Fibroblast of lung (primary cell): ENCODE measurements around the gene SHFL. TPM values are rescaled to one million over a fixed set of nuclear protein-coding genes. Genes with fewer than 3 reads are reported as not detected.

Experiments
- DNase-seq, 2 donors: peaks; one replicate each; pipeline versions ENCODE4 v3.0.0 to v3.0.0-alpha.2; 2010; ENCODE audit warnings: low read depth in 2 of 2
- H2AFZ ChIP-seq: 2 replicates; pipeline ENCODE4 v1.5.1; 2012; ENCODE audit warnings: low read length, control low read depth, inconsistent platforms
- H3K27ac ChIP-seq: 2 replicates; pipeline ENCODE4 v1.5.1; 2011; ENCODE audit warnings: low read length, control low read depth; ENCODE audit not compliant: insufficient read depth
- H3K27me3 ChIP-seq: 2 replicates; pipeline ENCODE4 v1.5.1; 2011; ENCODE audit warnings: mild to moderate bottlenecking, low read length; ENCODE audit not compliant: control insufficient read depth, insufficient read depth
- H3K36me3 ChIP-seq: 2 replicates; pipeline ENCODE4 v1.5.1; 2011; ENCODE audit warnings: low read length; ENCODE audit not compliant: control insufficient read depth, insufficient read depth
- H3K4me1 ChIP-seq: 2 replicates; pipeline ENCODE4 v1.5.1; 2011; ENCODE audit warnings: low read length; ENCODE audit not compliant: control insufficient read depth, insufficient read depth; ENCODE audit errors: extremely low read depth
- H3K4me2 ChIP-seq: 2 replicates; pipeline ENCODE4 v1.5.1; 2011; ENCODE audit warnings: low read length, control low read depth; ENCODE audit not compliant: insufficient read depth; ENCODE audit errors: extremely low read depth
- H3K4me3 ChIP-seq, 4 experiments: fragments of 200-600 bp in 1 of 4; sonication (generic) in 1 of 4; replicated peaks in 1 of 4; 2 replicates each; pipeline ENCODE4 v1.5.1; 2011 to 2016; ENCODE audit warnings: low read length in 4 of 4, low read depth in 3 of 4, mild to moderate bottlenecking in 3 of 4, control low read depth in 2 of 4, inconsistent platforms in 1 of 4, mixed read lengths in 1 of 4; ENCODE audit not compliant: insufficient read depth in 1 of 4; ENCODE audit errors: control extremely low read depth in 1 of 4
- H3K79me2 ChIP-seq: 2 replicates; pipeline ENCODE4 v1.5.1; 2012; ENCODE audit warnings: mild to moderate bottlenecking, low read length, inconsistent platforms; ENCODE audit not compliant: control insufficient read depth, insufficient read depth
- H3K9ac ChIP-seq: 2 replicates; pipeline ENCODE4 v1.5.1; 2011; ENCODE audit warnings: mild to moderate bottlenecking, low read length, control low read depth; ENCODE audit not compliant: insufficient read depth
- H3K9me3 ChIP-seq: 2 replicates; pipeline ENCODE4 v1.5.1; 2012; ENCODE audit warnings: low read depth, low read length; ENCODE audit not compliant: control insufficient read depth, insufficient read depth
- H4K20me1 ChIP-seq: 2 replicates; pipeline ENCODE4 v1.5.1; 2011; ENCODE audit warnings: low read length; ENCODE audit not compliant: control insufficient read depth, insufficient read depth; ENCODE audit errors: extremely low read depth
- EZH2 ChIP-seq: IDR thresholded peaks from 2 replicates; pipeline ENCODE4 v1.5.1; 2012; ENCODE audit warnings: low read length, control low read depth, mild to moderate bottlenecking; ENCODE audit errors: missing control alignments
- polyA plus RNA-seq, 2 donors: library from polyadenylated mRNA; depleted of rRNA in 1 of 2; stranded (reverse) in 1 of 2; unstranded in 1 of 2; fragments of >200 nt; gene quantifications; 2 replicates each; pipeline ENCODE4 v1.2.1, GENCODE V29; 2011 to 2012; ENCODE audit warnings: missing spikeins in 1 of 2
- total RNA-seq: library from RNA; depleted of rRNA; stranded (reverse); fragments of >200 nt; gene quantifications from 2 replicates; pipeline ENCODE4 v1.2.1, GENCODE V29; 2014
- TF ChIP-seq, protein P1 (sequence below), 2 donors: IDR thresholded peaks in 1 of 2; conservative IDR thresholded peaks in 1 of 2; 1 replicate in 1 of 2; 2 replicates in 1 of 2; pipeline ENCODE4 v1.5.1; 2011 to 2012; ENCODE audit warnings: low read length in 2 of 2, control low read depth in 1 of 2, inconsistent platforms in 1 of 2, low read depth in 1 of 2, mild to moderate bottlenecking in 1 of 2

Gene SHFL
- total and polyA plus RNA-seq, 2 donors (not counting 1 experiment from before 2014, with no cell fraction given): 29.0 to 29.4 TPM

DNA sequence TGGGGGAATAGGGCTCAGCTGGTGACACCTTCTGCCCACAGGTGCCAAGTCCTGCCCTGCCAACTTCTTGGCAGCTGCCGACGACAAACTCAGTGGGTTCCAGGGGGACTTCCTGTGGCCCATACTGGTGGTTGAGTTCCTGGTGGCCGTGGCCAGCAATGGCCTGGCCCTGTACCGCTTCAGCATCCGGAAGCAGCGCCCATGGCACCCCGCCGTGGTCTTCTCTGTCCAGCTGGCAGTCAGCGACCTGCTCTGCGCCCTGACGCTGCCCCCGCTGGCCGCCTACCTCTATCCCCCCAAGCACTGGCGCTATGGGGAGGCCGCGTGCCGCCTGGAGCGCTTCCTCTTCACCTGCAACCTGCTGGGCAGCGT lies 27.5 kb downstream of the SHFL start:
- TF ChIP-seq EZH2: no peak
- TF ChIP-seq, protein P1, sequence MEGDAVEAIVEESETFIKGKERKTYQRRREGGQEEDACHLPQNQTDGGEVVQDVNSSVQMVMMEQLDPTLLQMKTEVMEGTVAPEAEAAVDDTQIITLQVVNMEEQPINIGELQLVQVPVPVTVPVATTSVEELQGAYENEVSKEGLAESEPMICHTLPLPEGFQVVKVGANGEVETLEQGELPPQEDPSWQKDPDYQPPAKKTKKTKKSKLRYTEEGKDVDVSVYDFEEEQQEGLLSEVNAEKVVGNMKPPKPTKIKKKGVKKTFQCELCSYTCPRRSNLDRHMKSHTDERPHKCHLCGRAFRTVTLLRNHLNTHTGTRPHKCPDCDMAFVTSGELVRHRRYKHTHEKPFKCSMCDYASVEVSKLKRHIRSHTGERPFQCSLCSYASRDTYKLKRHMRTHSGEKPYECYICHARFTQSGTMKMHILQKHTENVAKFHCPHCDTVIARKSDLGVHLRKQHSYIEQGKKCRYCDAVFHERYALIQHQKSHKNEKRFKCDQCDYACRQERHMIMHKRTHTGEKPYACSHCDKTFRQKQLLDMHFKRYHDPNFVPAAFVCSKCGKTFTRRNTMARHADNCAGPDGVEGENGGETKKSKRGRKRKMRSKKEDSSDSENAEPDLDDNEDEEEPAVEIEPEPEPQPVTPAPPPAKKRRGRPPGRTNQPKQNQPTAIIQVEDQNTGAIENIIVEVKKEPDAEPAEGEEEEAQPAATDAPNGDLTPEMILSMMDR (conservative IDR thresholded peaks at IDR 0.05 in 1 of 2, IDR thresholded peaks at IDR 0.05 in 1 of 2; ENCODE audit: low read depth in 1 of 2, low read length in 2 of 2): no peak
- peaks cover 3% of the 10 kb centered on the region for H3K4me1 ChIP-seq
- H3K27ac ChIP-seq: no peak overlapping the region
- no peak overlapping the region for H3K4me2 ChIP-seq
- H2AFZ ChIP-seq: no peak overlapping the region
- peaks cover 2% of the 10 kb centered on the region for H3K79me2 ChIP-seq
- no peak overlapping the region for H3K4me3 ChIP-seq
- H3K9ac ChIP-seq: no peak overlapping the region
- no peaks in the 10 kb centered on the region for H4K20me1 ChIP-seq
- DNase-seq: no peak
- H3K9me3 ChIP-seq: no peaks in the 10 kb centered on the region
- H3K36me3 ChIP-seq: peaks cover 44% of the 10 kb centered on the region
- no peaks in the 10 kb centered on the region for H3K27me3 ChIP-seq

DNA sequence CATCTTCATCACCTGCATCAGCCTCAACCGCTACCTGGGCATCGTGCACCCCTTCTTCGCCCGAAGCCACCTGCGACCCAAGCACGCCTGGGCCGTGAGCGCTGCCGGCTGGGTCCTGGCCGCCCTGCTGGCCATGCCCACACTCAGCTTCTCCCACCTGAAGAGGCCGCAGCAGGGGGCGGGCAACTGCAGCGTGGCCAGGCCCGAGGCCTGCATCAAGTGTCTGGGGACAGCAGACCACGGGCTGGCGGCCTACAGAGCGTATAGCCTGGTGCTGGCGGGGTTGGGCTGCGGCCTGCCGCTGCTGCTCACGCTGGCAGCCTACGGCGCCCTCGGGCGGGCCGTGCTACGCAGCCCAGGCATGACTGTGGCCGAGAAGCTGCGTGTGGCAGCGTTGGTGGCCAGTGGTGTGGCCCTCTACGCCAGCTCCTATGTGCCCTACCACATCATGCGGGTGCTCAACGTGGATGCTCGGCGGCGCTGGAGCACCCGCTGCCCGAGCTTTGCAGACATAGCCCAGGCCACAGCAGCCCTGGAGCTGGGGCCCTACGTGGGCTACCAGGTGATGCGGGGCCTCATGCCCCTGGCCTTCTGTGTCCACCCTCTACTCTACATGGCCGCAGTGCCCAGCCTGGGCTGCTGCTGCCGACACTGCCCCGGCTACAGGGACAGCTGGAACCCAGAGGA lies 28.0 kb downstream of the SHFL start:
- H4K20me1 ChIP-seq: no peaks in the 10 kb centered on the region
- H3K4me2 ChIP-seq: no peak overlapping the region
- H3K9me3 ChIP-seq: no peaks in the 10 kb centered on the region
- H3K27me3 ChIP-seq: no peaks in the 10 kb centered on the region
- H3K36me3 ChIP-seq: peaks cover 44% of the 10 kb centered on the region
- H3K27ac ChIP-seq: no peak overlapping the region
- peaks cover 7% of the 10 kb centered on the region for H3K79me2 ChIP-seq
- no peak overlapping the region for H2AFZ ChIP-seq
- TF ChIP-seq EZH2: no peak
- H3K9ac ChIP-seq: no peak overlapping the region
- DNase-seq: no peak
- no peak overlapping the region for H3K4me3 ChIP-seq
- H3K4me1 ChIP-seq: peaks cover 7% of the 10 kb centered on the region

DNA sequence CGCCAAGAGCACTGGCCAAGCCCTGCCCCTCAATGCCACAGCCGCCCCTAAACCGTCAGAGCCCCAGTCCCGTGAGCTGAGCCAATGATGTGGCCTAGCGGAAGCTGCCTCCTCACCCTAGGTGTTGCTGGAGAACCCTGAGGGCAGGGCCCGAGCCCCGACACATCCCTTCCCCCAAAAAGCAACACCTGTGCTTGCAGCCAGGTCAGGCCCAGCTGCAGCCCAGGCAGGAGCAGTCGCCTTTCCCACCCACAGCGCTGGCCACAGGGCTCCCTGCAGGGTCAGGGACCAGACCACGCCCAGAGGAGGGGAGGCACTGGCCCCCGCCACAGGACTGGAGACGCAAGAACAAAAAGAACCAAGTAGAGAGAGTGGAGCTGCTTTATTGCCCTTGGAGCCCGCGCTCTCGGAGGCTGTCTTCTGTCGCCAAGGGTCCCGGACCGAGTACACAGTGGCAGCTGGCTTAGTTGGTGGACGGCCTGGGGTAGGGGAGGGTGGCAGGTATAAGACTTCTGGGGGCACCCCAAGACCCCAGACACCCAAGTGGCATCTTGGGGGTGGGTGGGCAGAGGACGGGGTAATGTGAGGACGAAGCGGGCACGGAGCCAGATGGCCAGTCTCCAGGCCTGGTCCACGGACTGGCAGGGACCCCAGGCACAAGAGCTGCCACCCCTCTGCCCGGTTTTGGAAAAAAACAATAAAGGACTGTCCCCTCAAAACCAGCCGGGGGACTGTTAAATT lies 28.7 kb downstream of the SHFL start:
- Histone ChIP-seq H3K27ac (no peak overlapping the region), H3K79me2 (peaks cover 12% of the 10 kb centered on the region), H3K4me3 (no peak overlapping the region), H3K27me3 (no peaks in the 10 kb centered on the region), H3K9me3 (no peaks in the 10 kb centered on the region), H3K4me1 (peaks cover 7% of the 10 kb centered on the region), H3K9ac (no peak overlapping the region), H2AFZ (no peak overlapping the region), H3K4me2 (no peak overlapping the region), H4K20me1 (no peaks in the 10 kb centered on the region), H3K36me3 (peaks cover 40% of the 10 kb centered on the region)
- TF ChIP-seq, protein P1 (conservative IDR thresholded peaks at IDR 0.05 in 1 of 2, IDR thresholded peaks at IDR 0.05 in 1 of 2; ENCODE audit: low read depth in 1 of 2, low read length in 2 of 2): no peak
- no peak for TF ChIP-seq EZH2
- no peak for DNase-seq
